H9 (cell line): ENCODE data around the gene SPOUT1. TPM values are rescaled to one million over a fixed set of nuclear protein-coding genes. Genes with fewer than 3 reads are reported as not detected.

Source experiments
- DNase-seq: peaks from one replicate; pipeline ENCODE4 v3.0.0-alpha.2; 2017
- H2AFZ ChIP-seq: one replicate; pipeline ENCODE4 v1.6.1; 2013; ENCODE audit warnings: mild to moderate bottlenecking, low read length, control low read depth, moderate library complexity
- H2AK5ac ChIP-seq: 2 replicates; pipeline ENCODE4 v1.6.1; 2013; ENCODE audit warnings: low read length, control low read depth, mixed read lengths; ENCODE audit not compliant: insufficient read length
- H2BK120ac ChIP-seq: one replicate; pipeline ENCODE4 v1.6.1; 2013; ENCODE audit warnings: low read depth, mild to moderate bottlenecking, low read length, control low read depth, inconsistent platforms; ENCODE audit not compliant: poor library complexity, severe bottlenecking
- H2BK12ac ChIP-seq: 2 replicates; pipeline ENCODE4 v1.6.1; 2013; ENCODE audit warnings: low read length, control low read depth, mixed read lengths, low read depth; ENCODE audit not compliant: insufficient read length
- H2BK15ac ChIP-seq: 2 replicates; pipeline ENCODE4 v1.6.1; 2013; ENCODE audit warnings: low read depth, low read length, control low read depth
- H2BK20ac ChIP-seq: one replicate; pipeline ENCODE4 v1.6.1; 2013; ENCODE audit warnings: low read depth, mild to moderate bottlenecking, low read length, control low read depth, inconsistent platforms; ENCODE audit not compliant: poor library complexity, severe bottlenecking
- H2BK5ac ChIP-seq: 2 replicates; pipeline ENCODE4 v1.6.1; 2013; ENCODE audit warnings: low read length, control low read depth, mixed read lengths; ENCODE audit not compliant: insufficient read length
- H3K14ac ChIP-seq: 2 replicates; pipeline ENCODE4 v1.6.1; 2013; ENCODE audit warnings: low read length, control low read depth; ENCODE audit not compliant: insufficient read depth
- H3K18ac ChIP-seq: 2 replicates; pipeline ENCODE4 v1.6.1; 2013; ENCODE audit warnings: low read depth, mild to moderate bottlenecking, mixed read lengths, low read length, control low read depth; ENCODE audit not compliant: insufficient read length
- H3K23ac ChIP-seq: 2 replicates; pipeline ENCODE4 v1.6.1; 2013; ENCODE audit warnings: low read length, control low read depth, mixed read lengths, low read depth; ENCODE audit not compliant: insufficient read length
- H3K23me2 ChIP-seq: 2 replicates; pipeline ENCODE4 v1.6.1; 2013; ENCODE audit warnings: low read depth, mild to moderate bottlenecking, mixed read lengths, low read length, control low read depth; ENCODE audit not compliant: insufficient read length, poor library complexity, severe bottlenecking
- H3K27ac ChIP-seq: 2 replicates; pipeline ENCODE4 v1.5.1; 2013; ENCODE audit warnings: low read length, control low read depth, mixed read lengths, low read depth; ENCODE audit not compliant: insufficient read length
- H3K27me3 ChIP-seq: 2 replicates; pipeline ENCODE4 v1.6.1; 2013; ENCODE audit warnings: low read length, control low read depth, inconsistent platforms; ENCODE audit not compliant: insufficient read depth
- H3K4ac ChIP-seq: 2 replicates; pipeline ENCODE4 v1.6.1; 2013; ENCODE audit warnings: low read depth, mild to moderate bottlenecking, control low read depth, inconsistent platforms, low read length, moderate library complexity
- H3K4me1 ChIP-seq: 2 replicates; pipeline ENCODE4 v1.6.1; 2013; ENCODE audit warnings: low read length, control low read depth, inconsistent platforms; ENCODE audit not compliant: insufficient read depth
- H3K4me2 ChIP-seq: 2 replicates; pipeline ENCODE4 v1.6.1; 2013; ENCODE audit warnings: low read length, control low read depth, mixed read lengths; ENCODE audit not compliant: insufficient read length, insufficient read depth
- H3K56ac ChIP-seq: 2 replicates; pipeline ENCODE4 v1.6.1; 2013; ENCODE audit warnings: low read depth, mild to moderate bottlenecking, mixed read lengths, low read length, control low read depth; ENCODE audit not compliant: insufficient read length
- H3K79me1 ChIP-seq: 2 replicates; pipeline ENCODE4 v1.6.1; 2013; ENCODE audit warnings: low read depth, mild to moderate bottlenecking, moderate library complexity, low read length, control low read depth, inconsistent platforms; ENCODE audit not compliant: insufficient read depth, poor library complexity, severe bottlenecking
- H3K79me2 ChIP-seq: 2 replicates; pipeline ENCODE4 v1.6.1; 2013; ENCODE audit warnings: low read length, control low read depth, inconsistent platforms; ENCODE audit not compliant: insufficient read depth
- H3K9ac ChIP-seq: 2 replicates; pipeline ENCODE4 v1.6.1; 2013; ENCODE audit warnings: low read length, control low read depth, mixed read lengths; ENCODE audit not compliant: insufficient read length; ENCODE audit errors: extremely low read depth
- H3K9me3 ChIP-seq: one replicate; pipeline ENCODE4 v1.6.1; 2013; ENCODE audit warnings: low read depth, low read length, inconsistent platforms; ENCODE audit not compliant: control insufficient read depth
- H3T11ph ChIP-seq: one replicate; pipeline ENCODE4 v1.6.1; 2013; ENCODE audit warnings: mild to moderate bottlenecking, low read length, control low read depth, inconsistent platforms
- H4K20me1 ChIP-seq: one replicate; pipeline ENCODE4 v1.6.1; 2013; ENCODE audit not compliant: control insufficient read depth, insufficient read length, insufficient read depth
- H4K5ac ChIP-seq: 2 replicates; pipeline ENCODE4 v1.6.1; 2013; ENCODE audit warnings: low read depth, mild to moderate bottlenecking, mixed read lengths, low read length, control low read depth; ENCODE audit not compliant: insufficient read length
- H4K8ac ChIP-seq: replicated peaks from 2 replicates; pipeline ENCODE4 v1.6.1; 2013; ENCODE audit warnings: low read length, control low read depth, mixed read lengths, low read depth; ENCODE audit not compliant: insufficient read length
- H4K91ac ChIP-seq: 2 replicates; pipeline ENCODE4 v1.6.1; 2013; ENCODE audit warnings: low read depth, mild to moderate bottlenecking, moderate library complexity, mixed read lengths, low read length, control low read depth; ENCODE audit not compliant: insufficient read length
- H3K27ac Mint-ChIP-seq, 3 experiments: 2 replicates in 2 of 3; 3 replicates in 1 of 3; pipeline ENCODE4 v1.8.0; 2020 to 2021; ENCODE audit warnings: mixed read lengths in 3 of 3, mild to moderate bottlenecking in 1 of 3, moderate library complexity in 1 of 3
- H3K27me3 Mint-ChIP-seq: 2 replicates; pipeline ENCODE4 v1.8.0; 2021; ENCODE audit warnings: low read depth, mild to moderate bottlenecking, moderate library complexity, mixed read lengths
- H3K36me3 Mint-ChIP-seq, 3 experiments: 2 replicates in 2 of 3; 3 replicates in 1 of 3; pipeline ENCODE4 v1.8.0; 2020 to 2021; ENCODE audit warnings: low read depth in 3 of 3, mixed read lengths in 3 of 3; ENCODE audit not compliant: insufficient read depth in 1 of 3
- H3K4me1 Mint-ChIP-seq, 2 experiments: 2 replicates each; pipeline ENCODE4 v1.8.0; 2020; ENCODE audit warnings: mixed read lengths in 2 of 2
- H3K4me3 Mint-ChIP-seq, 2 experiments: 2 replicates in 1 of 2; 3 replicates in 1 of 2; pipeline ENCODE4 v1.8.0; 2020 to 2021; ENCODE audit warnings: mild to moderate bottlenecking in 2 of 2, mixed read lengths in 2 of 2, moderate library complexity in 1 of 2
- H3K9me3 Mint-ChIP-seq, 2 experiments: 2 replicates in 1 of 2; 3 replicates in 1 of 2; pipeline ENCODE4 v1.8.0; 2020; ENCODE audit warnings: mild to moderate bottlenecking in 2 of 2, mixed read lengths in 2 of 2, moderate library complexity in 1 of 2
- WGBS: extraction: QIAGEN DNeasy Blood & Tissue Kit; methylation state at CpG from one replicate; pipeline ENCODE4 v1.1.7; 2013; ENCODE audit warnings: missing lambda C conversion rate, low lambda C conversion rate, mixed read lengths; ENCODE audit not compliant: insufficient read length; ENCODE audit errors: extremely low coverage; 5-methylcytosine and 5-hydroxymethylcytosine counted together
- total RNA-seq: library from RNA; stranded (reverse); gene quantifications from 2 replicates; pipeline ENCODE4 v1.2.1, GENCODE V29; 2021
- TF ChIP-seq, protein P1 (sequence below): fragments of 200-600 bp; sonication (generic); conservative IDR thresholded peaks from 3 replicates; pipeline ENCODE4 v1.8.0; 2021; ENCODE audit warnings: antibody characterized with exemption, mild to moderate bottlenecking

The SPOUT1 gene
- total RNA-seq, 1 experiment from 2014 or later: 86.3 TPM

DNA sequence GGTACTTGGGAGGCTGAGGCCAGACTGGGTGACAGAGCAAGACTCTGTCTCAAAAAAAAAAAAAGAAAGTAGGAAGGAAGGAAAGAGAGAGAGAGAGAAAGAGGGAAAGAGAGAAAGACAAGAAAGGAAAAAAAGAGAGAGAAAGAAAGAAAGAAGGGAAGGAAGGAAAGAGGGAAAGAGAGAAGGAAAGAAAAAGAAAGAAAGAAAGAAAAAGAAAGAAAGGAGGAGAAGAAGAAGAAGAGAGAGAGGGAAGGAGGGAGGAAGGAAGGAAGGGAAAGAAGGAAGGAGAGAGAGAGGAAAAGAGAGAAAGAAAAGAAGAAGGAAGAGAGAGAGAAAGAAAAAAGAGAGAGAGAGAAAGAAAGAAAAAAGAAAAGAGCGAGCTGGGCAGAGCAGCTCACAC is 54.8 kb downstream of the SPOUT1 start:
- Histone ChIP-seq H2AFZ (no peak overlapping the region), H2BK5ac (no peak overlapping the region), H4K20me1 (no peaks in the 10 kb centered on the region), H4K5ac (no peak overlapping the region), H3K4me2 (no peak overlapping the region), H3K23me2 (peaks cover 12% of the 10 kb centered on the region), H3K9ac (no peak overlapping the region), H3K18ac (no peak overlapping the region), H3K14ac (no peak overlapping the region), H4K8ac (no peak overlapping the region), H3K27ac (no peak overlapping the region), H2BK120ac (no peak overlapping the region), H3K79me2 (no peaks in the 10 kb centered on the region; the same call in 1 of the 2 replicates), H2BK15ac (no peak overlapping the region), H2BK12ac (no peak overlapping the region), H3K4me1 (no peaks in the 10 kb centered on the region), H2BK20ac (no peak overlapping the region), H3K27me3 (no peaks in the 10 kb centered on the region), H2AK5ac (no peak overlapping the region), H3K23ac (no peak overlapping the region), H3K4ac (no peak overlapping the region), H3K56ac (no peak overlapping the region), H3K9me3 (no peaks in the 10 kb centered on the region), H4K91ac (no peak overlapping the region), H3K79me1 (no peaks in the 10 kb centered on the region), H3T11ph (no peak overlapping the region)
- Mint-ChIP-seq H3K9me3 (peaks cover 15 to 17% of the 10 kb centered on the region in 2 experiments; a peak in 4 of 5 replicates), H3K27ac (no peak overlapping the region), H3K4me1 (peaks cover 9 to 11% of the 10 kb centered on the region in 2 experiments), H3K4me3 (no peak overlapping the region), H3K36me3 (no peaks in the 10 kb centered on the region), H3K27me3 (peaks cover 2% of the 10 kb centered on the region; the same call in 1 of the 2 replicates)
- WGBS: no CpG with 5 or more reads among the region's 1 CpG
- no peak for DNase-seq
- TF ChIP-seq, protein P1, sequence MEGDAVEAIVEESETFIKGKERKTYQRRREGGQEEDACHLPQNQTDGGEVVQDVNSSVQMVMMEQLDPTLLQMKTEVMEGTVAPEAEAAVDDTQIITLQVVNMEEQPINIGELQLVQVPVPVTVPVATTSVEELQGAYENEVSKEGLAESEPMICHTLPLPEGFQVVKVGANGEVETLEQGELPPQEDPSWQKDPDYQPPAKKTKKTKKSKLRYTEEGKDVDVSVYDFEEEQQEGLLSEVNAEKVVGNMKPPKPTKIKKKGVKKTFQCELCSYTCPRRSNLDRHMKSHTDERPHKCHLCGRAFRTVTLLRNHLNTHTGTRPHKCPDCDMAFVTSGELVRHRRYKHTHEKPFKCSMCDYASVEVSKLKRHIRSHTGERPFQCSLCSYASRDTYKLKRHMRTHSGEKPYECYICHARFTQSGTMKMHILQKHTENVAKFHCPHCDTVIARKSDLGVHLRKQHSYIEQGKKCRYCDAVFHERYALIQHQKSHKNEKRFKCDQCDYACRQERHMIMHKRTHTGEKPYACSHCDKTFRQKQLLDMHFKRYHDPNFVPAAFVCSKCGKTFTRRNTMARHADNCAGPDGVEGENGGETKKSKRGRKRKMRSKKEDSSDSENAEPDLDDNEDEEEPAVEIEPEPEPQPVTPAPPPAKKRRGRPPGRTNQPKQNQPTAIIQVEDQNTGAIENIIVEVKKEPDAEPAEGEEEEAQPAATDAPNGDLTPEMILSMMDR: no peak
